Right lobe of liver (tissue), 6 donors: ENCODE results near the gene TDRD1. TPM values are rescaled to one million over a fixed set of nuclear protein-coding genes. Genes with fewer than 3 reads are reported as not detected.

ENCODE experiments used
- ATAC-seq, 4 donors: fragments of 200-7000 bp; cut with Tn5 transposase; one replicate each; pipeline ENCODE4 v1.9.1; 2020; ENCODE audit warnings: mild to moderate bottlenecking in 4 of 4, moderate library complexity in 4 of 4
- DNase-seq, 3 donors: peaks; one replicate each; pipeline ENCODE4 v3.0.0-alpha.2; 2020
- H3K27ac ChIP-seq, 3 donors: fragments of 200-600 bp; one replicate each; pipeline ENCODE4 v1.8.0; 2022
- H3K27me3 ChIP-seq, 2 donors: fragments of 200-600 bp; one replicate each; pipeline ENCODE4 v1.8.0; 2022
- H3K36me3 ChIP-seq, 4 donors: fragments of 200-600 bp; sonication (generic) in 1 of 4; one replicate each; pipeline versions ENCODE4 v1.5.1 to v1.8.0; 2017 to 2022; ENCODE audit warnings: control low read depth in 1 of 4
- H3K4me1 ChIP-seq, 4 donors: fragments of 200-600 bp; sonication (generic) in 1 of 4; one replicate each; pipeline versions ENCODE4 v1.5.1 to v1.8.0; 2017 to 2022; ENCODE audit warnings: control low read depth in 1 of 4
- H3K4me3 ChIP-seq, 3 donors: fragments of 200-600 bp; one replicate each; pipeline ENCODE4 v1.8.0; 2022
- H3K9me3 ChIP-seq, 4 donors: fragments of 200-600 bp; sonication (generic) in 1 of 4; one replicate each; pipeline versions ENCODE4 v1.5.1 to v1.8.0; 2017 to 2022; ENCODE audit warnings: control low read depth in 1 of 4
- POLR2A ChIP-seq: fragments of 450-650 bp; IDR thresholded peaks from one replicate; pipeline ENCODE4 v1.6.1; 2017; ENCODE audit warnings: antibody characterized with exemption, mild to moderate bottlenecking
- WGBS: methylation state at CpG from one replicate; pipeline ENCODE4 v1.1.6; 2018; ENCODE audit warnings: low coverage, low lambda C conversion rate; ENCODE audit not compliant: insufficient coverage; ENCODE audit errors: missing lambda C conversion rate; 5-methylcytosine and 5-hydroxymethylcytosine counted together
- intact Hi-C, 2 donors: fragments of 100-400 bp; cut with DNase I; formaldehyde crosslinking; loops; one replicate each; pipeline versions ENCODE4 v1.11.2 to v1.14.1; 2022
- total RNA-seq, 6 experiments: library from RNA; depleted of rRNA in 2 of 6; stranded (reverse); fragments of >200 nt in 2 of 6; fragmentation: NEBNext Ultra II Directional in 3 of 6; extraction: Animal tissue kit (Norgen Biotek cat#: 25700) in 3 of 6; gene quantifications; one replicate each; pipeline versions ENCODE4 v1.1.0 to v1.2.4, GENCODE V29; 2016 to 2023
- TF ChIP-seq, protein P1 (sequence below), 4 donors: fragments of 200-600 bp in 3 of 4; fragments of 450-650 bp in 1 of 4; IDR thresholded peaks; one replicate each; pipeline versions ENCODE4 v1.5.1 to v1.8.0; 2016 to 2022; ENCODE audit warnings: antibody characterized with exemption in 4 of 4, mild to moderate bottlenecking in 2 of 4
- donor health status: DM: no; HTN: yes; CAD: no.
- donor health status: DM: no; HTN: no; CAD: no.
- donor health status: DM: no; HTN: no; CAD: no.
- donor health status: DM: no; HTN: yes; CAD: no.
- donor health status: DM: no; HTN: yes; CAD: no.

Gene TDRD1
- total RNA-seq, 6 experiments from 2014 or later: 0.06 to 0.17 (median 0.12) TPM; not detected in 1

DNA sequence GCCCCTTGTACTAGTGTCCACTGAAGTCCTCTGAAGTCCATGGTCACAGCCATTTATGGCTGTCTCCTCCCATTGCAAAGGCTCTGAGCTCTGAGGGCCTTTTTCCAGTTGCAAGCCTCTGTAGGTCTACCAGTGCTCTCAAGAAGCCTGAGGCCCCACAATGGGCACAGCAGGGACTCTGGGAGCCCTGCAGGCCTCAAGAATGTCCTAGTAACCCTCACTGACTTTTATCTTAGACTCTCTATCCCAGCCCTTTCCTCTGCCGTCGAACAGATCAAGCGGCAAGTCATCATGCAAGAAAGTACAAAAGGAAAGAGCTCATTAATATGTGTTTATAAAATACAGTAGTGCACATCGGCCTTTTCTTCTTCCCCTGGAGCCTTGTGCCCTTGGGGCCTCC is 83.3 kb downstream of the TDRD1 start:
- WGBS: 79% methylated on average over 4 of the region's 4 CpGs
- ATAC-seq (no peak), DNase-seq (no peak)
- Histone ChIP-seq H3K36me3 (no peaks in the 10 kb centered on the region), H3K27ac (no peak overlapping the region), H3K4me1 (no peaks in the 10 kb centered on the region), H3K27me3 (no peaks in the 10 kb centered on the region), H3K4me3 (no peak overlapping the region), H3K9me3 (no peaks in the 10 kb centered on the region)
- intact Hi-C loops: no loop called here
- TF ChIP-seq, protein P1, sequence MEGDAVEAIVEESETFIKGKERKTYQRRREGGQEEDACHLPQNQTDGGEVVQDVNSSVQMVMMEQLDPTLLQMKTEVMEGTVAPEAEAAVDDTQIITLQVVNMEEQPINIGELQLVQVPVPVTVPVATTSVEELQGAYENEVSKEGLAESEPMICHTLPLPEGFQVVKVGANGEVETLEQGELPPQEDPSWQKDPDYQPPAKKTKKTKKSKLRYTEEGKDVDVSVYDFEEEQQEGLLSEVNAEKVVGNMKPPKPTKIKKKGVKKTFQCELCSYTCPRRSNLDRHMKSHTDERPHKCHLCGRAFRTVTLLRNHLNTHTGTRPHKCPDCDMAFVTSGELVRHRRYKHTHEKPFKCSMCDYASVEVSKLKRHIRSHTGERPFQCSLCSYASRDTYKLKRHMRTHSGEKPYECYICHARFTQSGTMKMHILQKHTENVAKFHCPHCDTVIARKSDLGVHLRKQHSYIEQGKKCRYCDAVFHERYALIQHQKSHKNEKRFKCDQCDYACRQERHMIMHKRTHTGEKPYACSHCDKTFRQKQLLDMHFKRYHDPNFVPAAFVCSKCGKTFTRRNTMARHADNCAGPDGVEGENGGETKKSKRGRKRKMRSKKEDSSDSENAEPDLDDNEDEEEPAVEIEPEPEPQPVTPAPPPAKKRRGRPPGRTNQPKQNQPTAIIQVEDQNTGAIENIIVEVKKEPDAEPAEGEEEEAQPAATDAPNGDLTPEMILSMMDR (IDR thresholded peaks at IDR 0.05): no peak
- no peak for TF ChIP-seq POLR2A

DNA sequence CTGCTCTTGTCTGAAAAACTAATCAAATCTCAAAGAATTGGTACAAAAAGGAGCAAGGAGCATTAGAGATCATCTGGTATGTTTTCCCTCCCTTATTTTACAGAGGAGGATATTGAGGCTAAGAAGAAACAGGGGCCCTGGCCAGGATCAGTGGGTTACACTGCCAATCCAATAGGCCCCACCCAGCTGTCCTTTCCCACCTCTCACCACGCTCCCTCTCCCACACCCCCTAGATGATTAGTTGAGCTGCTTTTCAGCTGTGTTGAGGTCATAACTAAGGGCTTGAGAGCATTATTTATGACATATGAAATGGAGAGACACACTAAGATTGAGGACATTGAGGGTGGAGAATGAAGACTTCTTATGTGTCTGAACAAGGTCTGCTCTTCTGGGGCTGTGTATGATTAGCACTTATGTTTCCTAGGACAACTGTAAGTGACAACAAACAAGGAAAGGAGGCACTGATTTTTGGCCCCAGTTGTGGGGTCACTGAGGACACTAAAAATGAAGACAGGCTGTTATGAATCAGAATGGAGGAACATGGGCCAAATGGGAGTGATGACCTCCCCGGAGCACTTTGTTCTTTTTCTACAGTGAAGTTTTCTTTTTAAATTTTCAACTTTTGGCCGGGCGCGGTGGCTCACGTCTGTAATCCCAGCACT is 86.4 kb downstream of the TDRD1 start:
- no peaks in the 10 kb centered on the region for H3K4me1 ChIP-seq

DNA sequence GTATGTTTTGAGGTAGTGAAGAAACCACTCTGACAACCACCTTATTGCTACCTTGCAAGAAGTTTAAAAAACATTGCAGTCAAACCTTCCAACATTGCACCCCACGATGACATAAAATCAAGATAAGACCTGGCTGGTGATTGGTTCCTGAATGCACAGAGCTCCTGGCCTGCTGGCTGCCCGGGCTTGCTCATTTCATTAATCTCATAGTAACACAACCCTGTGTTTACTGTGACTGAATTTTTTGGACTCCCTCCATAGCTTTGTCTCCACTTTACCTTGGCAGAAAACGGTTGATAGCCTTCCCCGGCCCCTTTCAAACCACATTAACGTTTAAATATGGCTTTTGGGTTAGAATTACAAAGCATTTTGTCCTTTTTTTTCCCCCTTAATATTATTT is 87.4 kb downstream of the TDRD1 start:
- H3K9me3 ChIP-seq: no peaks in the 10 kb centered on the region
- WGBS: 23% methylated on average over 5 of the region's 5 CpGs
- TF ChIP-seq POLR2A: no peak
- TF ChIP-seq, protein P1 (IDR thresholded peaks at IDR 0.05): no peak
- intact Hi-C loops: no loop called here
- no peaks in the 10 kb centered on the region for H3K36me3 ChIP-seq
- H3K4me1 ChIP-seq: no peaks in the 10 kb centered on the region
- no peak overlapping the region for H3K4me3 ChIP-seq
- peak; percentile 66 to 95 (median 82) for ATAC-seq
- no peak overlapping the region for H3K27ac ChIP-seq
- DNase-seq: peak in 1 of 3 donors; percentile 37
- no peaks in the 10 kb centered on the region for H3K27me3 ChIP-seq

More for the DNA sequence above, 86.4 kb downstream of the TDRD1 start:
- no peaks in the 10 kb centered on the region for H3K36me3 ChIP-seq
- H3K27ac ChIP-seq: no peak overlapping the region
- 73% methylated on average over 6 of the region's 6 CpGs for WGBS
- TF ChIP-seq, protein P1 (IDR thresholded peaks at IDR 0.05): no peak
- no peak overlapping the region for H3K4me3 ChIP-seq
- no peaks in the 10 kb centered on the region for H3K27me3 ChIP-seq
- no peaks in the 10 kb centered on the region for H3K9me3 ChIP-seq
- no peak for DNase-seq
- intact Hi-C loops: no loop called here
- no peak for ATAC-seq

DNA sequence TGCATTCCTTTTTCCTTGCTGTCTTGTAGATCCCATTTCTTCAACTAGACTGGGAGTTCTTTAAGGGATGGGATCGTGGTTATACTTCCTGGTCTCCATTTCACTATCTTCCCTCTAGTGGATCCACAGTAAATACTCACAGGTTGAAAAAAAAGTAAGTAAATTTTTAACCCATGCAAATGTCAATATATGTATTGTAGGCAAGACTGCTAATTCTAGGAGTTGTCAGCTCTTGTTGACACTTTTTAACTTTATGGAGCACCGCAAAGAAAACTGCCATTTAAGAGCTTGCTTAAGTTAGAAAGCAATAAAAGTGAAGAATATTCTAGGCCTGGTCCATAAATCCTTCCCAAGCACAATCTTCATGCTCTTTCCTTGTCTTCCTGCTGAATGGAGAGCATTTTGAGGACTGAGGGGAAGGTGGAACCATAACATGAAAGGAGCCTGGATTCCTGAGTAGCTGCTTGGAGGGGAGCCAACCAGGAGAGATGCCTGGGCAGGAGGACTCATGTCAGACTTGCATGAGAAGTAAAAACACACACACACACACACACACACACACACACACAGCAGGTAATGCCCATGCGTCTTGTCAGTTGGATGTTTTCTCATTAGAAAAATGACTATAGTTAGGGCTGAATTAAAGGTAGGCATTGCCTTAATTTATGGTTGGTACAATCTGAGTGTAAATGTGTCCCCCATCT is 92.1 kb downstream of the TDRD1 start:
- 57% methylated on average over 3 of the region's 3 CpGs for WGBS
- no peak for ATAC-seq
- DNase-seq: no peak
- Histone ChIP-seq H3K4me3 (no peak overlapping the region), H3K36me3 (no peaks in the 10 kb centered on the region), H3K9me3 (no peaks in the 10 kb centered on the region), H3K4me1 (no peaks in the 10 kb centered on the region), H3K27ac (no peak overlapping the region), H3K27me3 (no peaks in the 10 kb centered on the region)
- TF ChIP-seq, protein P1 (IDR thresholded peaks at IDR 0.05): no peak
- TF ChIP-seq POLR2A: no peak
- intact Hi-C loops: no loop called here
